ENCODE data around the gene CCDC188. TPM values are rescaled to one million over a fixed set of nuclear protein-coding genes. Genes with fewer than 3 reads are reported as not detected.

Gene CCDC188
- total RNA-seq, 1 experiment from 2014 or later = not detected

DNA sequence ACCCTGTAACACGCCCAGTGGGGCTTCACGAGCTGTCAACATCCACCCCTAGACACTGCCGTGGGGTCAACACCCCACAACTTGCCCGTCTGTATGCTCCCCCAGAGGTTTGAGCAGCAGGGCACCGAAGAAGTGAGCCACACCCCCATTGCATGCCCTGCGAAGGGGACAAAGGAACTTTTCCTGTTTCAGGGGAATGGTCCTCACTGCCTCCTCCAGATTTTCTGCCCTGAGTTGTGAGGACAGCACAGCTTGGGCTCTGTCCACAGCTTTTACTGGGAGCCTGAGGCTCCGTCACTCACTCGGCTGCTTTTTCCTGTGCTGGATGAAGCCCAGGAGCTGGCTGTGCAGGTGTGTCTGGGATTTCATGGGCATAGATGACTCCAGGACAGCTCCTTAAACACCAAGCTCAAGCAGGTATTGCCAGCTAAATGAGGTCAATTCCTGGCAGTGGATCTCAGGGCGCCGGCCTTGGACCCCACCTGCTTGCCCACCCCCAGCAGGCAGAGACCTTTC, 40.2 kb upstream of the CCDC188 start:
- ChIA-PET CTCF (no interaction called here), POLR2A (ENCODE audit: unreplicated experiment) (no interaction called here)
- ATAC-seq (no peak), DNase-seq (no peak)
- H3K4me2 ChIP-seq (ENCODE audit: low read length) = no peak overlapping the region
- H3K9me3 ChIP-seq (ENCODE audit: low read length) = no peaks in the 10 kb centered on the region
- no peaks in the 10 kb centered on the region for H3K4me1 ChIP-seq (ENCODE audit: insufficient read depth, low read length)
- no TSS peak for BruUV-seq (replicated peaks)
- H4K20me1 ChIP-seq (ENCODE audit: low read length) = no peaks in the 10 kb centered on the region
- no peaks in the 10 kb centered on the region for H3K36me3 ChIP-seq (ENCODE audit: low read depth, low read length)
- H3K79me2 ChIP-seq (ENCODE audit: low read length) = no peaks in the 10 kb centered on the region
- H3K4me3 ChIP-seq (ENCODE audit: low read length) = no peak overlapping the region
- intact Hi-C loops (cut with micrococcal nuclease) = no loop called here
- TF ChIP-seq, protein P1, sequence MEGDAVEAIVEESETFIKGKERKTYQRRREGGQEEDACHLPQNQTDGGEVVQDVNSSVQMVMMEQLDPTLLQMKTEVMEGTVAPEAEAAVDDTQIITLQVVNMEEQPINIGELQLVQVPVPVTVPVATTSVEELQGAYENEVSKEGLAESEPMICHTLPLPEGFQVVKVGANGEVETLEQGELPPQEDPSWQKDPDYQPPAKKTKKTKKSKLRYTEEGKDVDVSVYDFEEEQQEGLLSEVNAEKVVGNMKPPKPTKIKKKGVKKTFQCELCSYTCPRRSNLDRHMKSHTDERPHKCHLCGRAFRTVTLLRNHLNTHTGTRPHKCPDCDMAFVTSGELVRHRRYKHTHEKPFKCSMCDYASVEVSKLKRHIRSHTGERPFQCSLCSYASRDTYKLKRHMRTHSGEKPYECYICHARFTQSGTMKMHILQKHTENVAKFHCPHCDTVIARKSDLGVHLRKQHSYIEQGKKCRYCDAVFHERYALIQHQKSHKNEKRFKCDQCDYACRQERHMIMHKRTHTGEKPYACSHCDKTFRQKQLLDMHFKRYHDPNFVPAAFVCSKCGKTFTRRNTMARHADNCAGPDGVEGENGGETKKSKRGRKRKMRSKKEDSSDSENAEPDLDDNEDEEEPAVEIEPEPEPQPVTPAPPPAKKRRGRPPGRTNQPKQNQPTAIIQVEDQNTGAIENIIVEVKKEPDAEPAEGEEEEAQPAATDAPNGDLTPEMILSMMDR (conservative IDR thresholded peaks at IDR 0.05; ENCODE audit: low read depth, low read length) = no peak
- TF ChIP-seq EZH2 (IDR thresholded peaks at IDR 0.05; ENCODE audit: low read length, unreplicated experiment) (no peak), EZH2phosphoT487 (IDR thresholded peaks at IDR 0.05; ENCODE audit: borderline replicate concordance, low read length) (no peak)
- no peak overlapping the region for H3K27ac ChIP-seq (ENCODE audit: low read length)
- H3F3A ChIP-seq (ENCODE audit: low read length, unreplicated experiment) = no peaks in the 10 kb centered on the region
- no peak overlapping the region for H3K9ac ChIP-seq (ENCODE audit: low read length)
- H2AFZ ChIP-seq (ENCODE audit: low read length) = no peak overlapping the region
- H3K27me3 ChIP-seq (ENCODE audit: low read length) = no peaks in the 10 kb centered on the region
- H3K9me2 ChIP-seq (replicated peaks; ENCODE audit: low read length) = no peaks in the 10 kb centered on the region

DNA sequence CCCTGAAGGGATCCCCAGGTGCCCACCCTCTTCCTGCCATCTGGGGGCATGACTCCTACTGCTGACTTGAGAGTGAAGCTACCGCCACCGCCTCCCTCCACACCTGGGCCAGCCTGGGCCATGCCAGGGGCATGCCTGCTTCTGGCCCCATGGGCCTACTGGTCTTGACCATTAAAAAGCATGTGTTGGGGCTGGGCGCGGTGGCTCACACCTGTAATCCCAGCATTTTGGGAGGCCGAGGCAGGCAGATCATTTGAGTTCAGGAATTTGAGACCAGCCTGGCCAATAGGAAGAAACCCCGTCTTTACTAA, 37.7 kb upstream of the CCDC188 start:
- Histone ChIP-seq H4K20me1 (ENCODE audit: low read length) (no peaks in the 10 kb centered on the region), H3F3A (ENCODE audit: low read length, unreplicated experiment) (no peaks in the 10 kb centered on the region), H3K36me3 (ENCODE audit: low read depth, low read length) (no peaks in the 10 kb centered on the region), H3K79me2 (ENCODE audit: low read length) (no peaks in the 10 kb centered on the region), H3K4me2 (ENCODE audit: low read length) (no peak overlapping the region), H3K9me2 (replicated peaks; ENCODE audit: low read length) (no peaks in the 10 kb centered on the region), H2AFZ (ENCODE audit: low read length) (no peak overlapping the region), H3K4me1 (ENCODE audit: insufficient read depth, low read length) (no peaks in the 10 kb centered on the region), H3K9ac (ENCODE audit: low read length) (no peak overlapping the region), H3K9me3 (ENCODE audit: low read length) (no peaks in the 10 kb centered on the region), H3K4me3 (ENCODE audit: low read length) (no peak overlapping the region), H3K27me3 (ENCODE audit: low read length) (no peaks in the 10 kb centered on the region), H3K27ac (ENCODE audit: low read length) (no peak overlapping the region)
- CTCF ChIA-PET = no interaction called here
- POLR2A ChIA-PET (ENCODE audit: unreplicated experiment) = no interaction called here
- DNase-seq = no peak
- BruUV-seq (replicated peaks) = no TSS peak
- intact Hi-C loops (cut with micrococcal nuclease) = no loop called here
- TF ChIP-seq, protein P1 (conservative IDR thresholded peaks at IDR 0.05; ENCODE audit: low read depth, low read length) = no peak
- no peak for TF ChIP-seq EZH2 (IDR thresholded peaks at IDR 0.05; ENCODE audit: low read length, unreplicated experiment)
- TF ChIP-seq EZH2phosphoT487 (IDR thresholded peaks at IDR 0.05; ENCODE audit: borderline replicate concordance, low read length) = no peak
- no peak for ATAC-seq

DNA sequence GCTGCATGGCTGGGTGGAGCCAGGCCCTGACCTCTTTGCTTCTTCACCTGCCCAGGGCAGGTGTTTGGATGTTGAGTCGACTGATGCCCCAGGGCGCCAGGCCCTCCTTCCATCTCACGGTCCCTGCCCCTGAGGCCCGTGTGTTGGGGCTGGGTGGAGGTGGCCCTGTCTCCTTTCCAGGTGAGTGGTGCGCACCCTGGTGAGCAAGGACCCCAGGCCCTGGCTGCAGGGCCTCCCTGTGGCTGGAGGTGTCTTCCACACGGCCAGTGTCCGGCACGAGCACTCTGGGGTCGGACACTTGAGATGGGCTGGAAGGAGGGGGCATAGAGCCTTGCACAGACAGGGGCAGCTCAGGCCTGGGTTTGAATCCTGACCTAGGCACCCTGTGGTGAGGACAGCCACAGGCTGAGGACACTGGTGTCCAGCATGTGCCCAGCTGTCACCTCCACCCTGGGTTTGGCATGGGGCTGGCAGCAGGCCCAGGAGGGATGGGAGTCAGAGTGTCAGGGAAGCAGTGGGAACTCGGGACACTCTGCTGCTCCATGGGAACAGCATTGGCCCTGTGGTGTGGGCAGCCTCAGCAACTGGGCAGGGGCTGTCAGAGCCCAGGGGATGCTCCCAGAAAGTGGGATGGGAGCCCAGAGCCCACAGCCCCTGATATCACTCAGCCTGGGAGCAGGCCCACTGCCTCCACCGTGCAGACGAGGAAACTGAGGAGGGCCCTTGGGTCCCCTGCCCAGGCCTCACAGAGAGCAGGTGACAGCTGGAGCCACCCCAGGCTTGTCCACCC, 37.1 kb upstream of the CCDC188 start:
- no peak overlapping the region for H3K4me3 ChIP-seq (ENCODE audit: low read length)
- no peak overlapping the region for H3K9ac ChIP-seq (ENCODE audit: low read length)
- H3K9me2 ChIP-seq (replicated peaks; ENCODE audit: low read length) = no peaks in the 10 kb centered on the region
- no peak overlapping the region for H3K4me2 ChIP-seq (ENCODE audit: low read length)
- CTCF ChIA-PET = no interaction called here
- no peaks in the 10 kb centered on the region for H3K4me1 ChIP-seq (ENCODE audit: insufficient read depth, low read length)
- no peaks in the 10 kb centered on the region for H4K20me1 ChIP-seq (ENCODE audit: low read length)
- intact Hi-C loops (cut with micrococcal nuclease) = no loop called here
- H3K36me3 ChIP-seq (ENCODE audit: low read depth, low read length) = no peaks in the 10 kb centered on the region
- no peaks in the 10 kb centered on the region for H3K79me2 ChIP-seq (ENCODE audit: low read length)
- POLR2A ChIA-PET (ENCODE audit: unreplicated experiment) = no interaction called here
- H3K27ac ChIP-seq (ENCODE audit: low read length) = no peak overlapping the region
- H2AFZ ChIP-seq (ENCODE audit: low read length) = no peak overlapping the region
- H3K27me3 ChIP-seq (ENCODE audit: low read length) = no peaks in the 10 kb centered on the region
- H3F3A ChIP-seq (ENCODE audit: low read length, unreplicated experiment) = no peaks in the 10 kb centered on the region
- ATAC-seq (no peak), DNase-seq (no peak)
- TF ChIP-seq EZH2 (IDR thresholded peaks at IDR 0.05; ENCODE audit: low read length, unreplicated experiment) (no peak), EZH2phosphoT487 (IDR thresholded peaks at IDR 0.05; ENCODE audit: borderline replicate concordance, low read length) (no peak)
- TF ChIP-seq, protein P1 (conservative IDR thresholded peaks at IDR 0.05; ENCODE audit: low read depth, low read length) = no peak
- no TSS peak for BruUV-seq (replicated peaks)
- H3K9me3 ChIP-seq (ENCODE audit: low read length) = no peaks in the 10 kb centered on the region

Data from PC-3 (cell line).